HCT116 (cell line): ENCODE data around the gene ITIH4.

Source experiments
- CTCF ChIP-seq, 3 experiments: fragments of 200-600 bp in 1 of 3; sonication (generic) in 1 of 3; IDR thresholded peaks in 2 of 3; conservative IDR thresholded peaks in 1 of 3; 2 replicates each; pipeline ENCODE4 v1.5.1; 2012 to 2017; ENCODE audit warnings: low read depth in 2 of 3, low read length in 2 of 3, antibody characterized with exemption in 1 of 3, borderline replicate concordance in 1 of 3, control low read depth in 1 of 3, mild to moderate bottlenecking in 1 of 3, mixed read lengths in 1 of 3, mixed run types in 1 of 3, moderate library complexity in 1 of 3; ENCODE audit not compliant: insufficient read depth in 1 of 3
- POLR2A ChIP-seq: IDR thresholded peaks from 2 replicates; pipeline ENCODE4 v1.7.0; 2011; ENCODE audit warnings: borderline replicate concordance; ENCODE audit not compliant: insufficient read depth, insufficient read length; ENCODE audit errors: extremely low read depth
- SIN3A ChIP-seq: IDR thresholded peaks from 2 replicates; pipeline ENCODE4 v1.6.1; 2012; ENCODE audit warnings: low read depth
- ZNF274 ChIP-seq: fragments of 200-500 bp; sonication (Bioruptor generic); IDR thresholded peaks from 2 replicates; pipeline ENCODE4 v1.6.1; 2014; ENCODE audit warnings: mild to moderate bottlenecking, low read depth, low read length, inconsistent platforms

GRCh38 chr3:52793702-52794611, 36.5 kb downstream of the ITIH4 start:
- TF ChIP-seq ZNF274 (no peak), CTCF (IDR thresholded peaks at IDR 0.05 in 2 of 3, conservative IDR thresholded peaks at IDR 0.05 in 1 of 3; ENCODE audit: borderline replicate concordance in 1 of 3, insufficient read depth in 1 of 3, low read depth in 2 of 3, low read length in 2 of 3) (no peak), POLR2A (no peak), SIN3A (no peak)
